C4-2B (cell line): Measurements from ENCODE around the gene PBX1.
"Not testable (repeated sequence)": the region's sequence is repeated elsewhere in the genome, so short reads cannot be mapped to it uniquely, and the experiment has no call there.

Source experiments
- H3K27ac ChIP-seq: fragments of 450-650 bp; 2 replicates; pipeline ENCODE4 v1.5.1; 2017
- ZFX ChIP-seq: fragments of 450-650 bp; IDR thresholded peaks from 2 replicates; pipeline ENCODE4 v1.6.1; 2017
- TF ChIP-seq, protein P1 (sequence below): fragments of 450-650 bp; conservative IDR thresholded peaks from 2 replicates; pipeline ENCODE4 v1.5.1; 2017; ENCODE audit warnings: mild to moderate bottlenecking

Gene PBX1

DNA sequence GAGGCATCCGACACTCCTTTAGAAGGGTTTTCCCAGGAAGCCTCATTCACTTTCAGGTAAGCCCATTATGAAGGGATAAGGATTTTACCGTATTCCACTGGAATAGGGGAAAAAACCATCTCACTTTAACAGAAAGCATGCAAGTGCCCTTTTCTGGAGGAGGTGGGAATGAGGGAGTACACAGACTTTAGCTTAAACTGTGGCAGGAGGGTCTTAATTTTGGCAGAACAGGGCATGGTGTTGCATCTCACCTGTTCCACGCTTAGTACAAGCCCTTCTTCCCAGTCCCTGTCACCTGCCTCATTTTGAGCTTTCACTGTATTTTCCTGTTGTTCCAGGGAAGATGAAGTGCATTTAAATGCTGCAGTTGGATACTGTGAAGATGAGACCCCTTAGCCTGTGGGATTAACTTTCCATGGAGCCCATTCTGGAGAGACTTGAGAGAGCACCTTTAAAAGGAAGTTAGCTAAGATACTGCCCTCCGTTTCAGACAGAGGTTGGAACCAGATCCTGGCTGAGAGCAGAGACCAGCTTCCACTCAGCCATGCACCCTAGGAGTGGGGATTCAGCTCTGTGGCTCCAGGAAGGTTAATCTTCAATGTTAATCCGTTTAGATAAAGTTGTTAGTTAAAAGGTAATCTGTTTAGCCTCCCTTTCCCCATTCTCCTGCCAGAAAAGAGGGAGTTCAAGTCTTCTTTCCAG lies 42.6 kb downstream of the PBX1 start:
- peak overlapping the region; percentile 59 for H3K27ac ChIP-seq
- TF ChIP-seq, protein P1, sequence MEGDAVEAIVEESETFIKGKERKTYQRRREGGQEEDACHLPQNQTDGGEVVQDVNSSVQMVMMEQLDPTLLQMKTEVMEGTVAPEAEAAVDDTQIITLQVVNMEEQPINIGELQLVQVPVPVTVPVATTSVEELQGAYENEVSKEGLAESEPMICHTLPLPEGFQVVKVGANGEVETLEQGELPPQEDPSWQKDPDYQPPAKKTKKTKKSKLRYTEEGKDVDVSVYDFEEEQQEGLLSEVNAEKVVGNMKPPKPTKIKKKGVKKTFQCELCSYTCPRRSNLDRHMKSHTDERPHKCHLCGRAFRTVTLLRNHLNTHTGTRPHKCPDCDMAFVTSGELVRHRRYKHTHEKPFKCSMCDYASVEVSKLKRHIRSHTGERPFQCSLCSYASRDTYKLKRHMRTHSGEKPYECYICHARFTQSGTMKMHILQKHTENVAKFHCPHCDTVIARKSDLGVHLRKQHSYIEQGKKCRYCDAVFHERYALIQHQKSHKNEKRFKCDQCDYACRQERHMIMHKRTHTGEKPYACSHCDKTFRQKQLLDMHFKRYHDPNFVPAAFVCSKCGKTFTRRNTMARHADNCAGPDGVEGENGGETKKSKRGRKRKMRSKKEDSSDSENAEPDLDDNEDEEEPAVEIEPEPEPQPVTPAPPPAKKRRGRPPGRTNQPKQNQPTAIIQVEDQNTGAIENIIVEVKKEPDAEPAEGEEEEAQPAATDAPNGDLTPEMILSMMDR: no peak
- TF ChIP-seq ZFX: no peak

- TF ChIP-seq, protein P1: no peak
- TF ChIP-seq ZFX: no peak
- H3K27ac ChIP-seq: peak overlapping the region; percentile 59
Measured at GRCh38 chr1:164602101-164602422, 43.1 kb downstream of the PBX1 start.

DNA sequence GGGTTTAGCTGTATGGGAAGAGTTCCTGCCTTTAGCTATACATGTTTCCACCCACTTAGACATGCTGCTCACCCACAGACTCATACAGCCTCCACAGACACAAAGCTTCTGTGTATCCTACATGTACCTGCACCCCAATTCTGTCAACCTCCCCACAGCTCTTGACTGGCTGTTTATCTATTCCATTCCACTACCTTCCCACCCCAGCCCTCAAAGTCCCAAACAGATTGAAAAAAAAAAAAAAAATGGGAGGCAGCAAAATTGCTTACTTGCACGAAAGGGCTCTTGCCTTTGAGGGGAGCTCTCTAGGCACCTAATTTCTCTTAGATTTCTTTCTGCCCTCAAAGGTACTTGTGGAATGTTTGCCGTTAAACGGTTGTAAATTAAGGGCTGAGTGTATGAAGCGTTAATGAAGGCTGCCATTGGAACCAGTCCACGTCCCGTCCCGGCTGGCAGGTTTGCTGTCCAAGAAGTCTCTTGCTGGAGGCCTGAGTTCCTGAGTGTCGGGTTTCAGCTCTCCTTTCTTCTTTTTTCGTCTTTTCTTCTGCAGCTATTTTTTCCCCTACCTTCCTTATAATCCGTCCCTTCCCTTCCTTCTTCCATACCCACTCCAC lies 43.6 kb downstream of the PBX1 start:
- TF ChIP-seq, protein P1: no peak
- no peak for TF ChIP-seq ZFX
- peak overlapping the region; percentile 59 for H3K27ac ChIP-seq

DNA sequence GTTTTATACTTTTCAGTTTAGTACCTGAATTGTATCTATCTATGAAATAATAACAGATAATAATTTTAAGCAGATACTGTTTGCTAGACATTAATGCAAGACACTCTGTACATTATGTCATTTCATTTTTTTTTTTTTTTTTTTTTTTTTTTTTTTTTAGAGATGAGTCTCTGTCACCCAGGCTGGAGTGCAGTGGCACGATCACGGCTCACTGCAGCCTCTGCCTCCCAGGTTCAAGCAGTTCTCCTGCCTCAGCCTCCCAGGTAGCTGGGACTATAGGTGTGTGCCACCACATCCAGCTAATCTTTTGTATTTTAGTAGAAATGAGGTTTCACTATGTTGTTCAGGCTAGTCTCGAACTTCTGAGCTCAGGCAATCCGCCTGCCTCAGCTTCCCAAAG lies 44.8 kb downstream of the PBX1 start:
- not testable (repeated sequence) for H3K27ac ChIP-seq

DNA sequence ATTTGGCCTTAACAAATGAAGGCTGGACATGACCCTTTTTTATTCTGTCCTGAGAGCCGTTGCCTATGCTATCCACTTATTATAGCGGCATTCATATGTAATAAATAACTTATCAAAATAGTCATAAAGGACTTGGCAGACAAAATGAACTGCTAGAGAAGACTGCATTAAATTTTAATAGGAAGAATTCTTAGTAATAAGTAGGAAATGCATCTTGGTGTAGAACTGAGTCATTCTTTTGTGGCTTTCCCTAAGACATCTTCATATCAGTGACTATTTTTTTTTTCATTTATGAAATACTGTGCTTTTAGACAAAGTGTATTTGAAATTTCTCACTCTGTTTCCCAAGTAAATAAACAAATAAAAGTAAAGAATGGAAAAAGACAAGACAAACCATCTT lies 45.6 kb downstream of the PBX1 start:
- TF ChIP-seq, protein P1: no peak
- TF ChIP-seq ZFX: no peak
- H3K27ac ChIP-seq: no peak overlapping the region

DNA sequence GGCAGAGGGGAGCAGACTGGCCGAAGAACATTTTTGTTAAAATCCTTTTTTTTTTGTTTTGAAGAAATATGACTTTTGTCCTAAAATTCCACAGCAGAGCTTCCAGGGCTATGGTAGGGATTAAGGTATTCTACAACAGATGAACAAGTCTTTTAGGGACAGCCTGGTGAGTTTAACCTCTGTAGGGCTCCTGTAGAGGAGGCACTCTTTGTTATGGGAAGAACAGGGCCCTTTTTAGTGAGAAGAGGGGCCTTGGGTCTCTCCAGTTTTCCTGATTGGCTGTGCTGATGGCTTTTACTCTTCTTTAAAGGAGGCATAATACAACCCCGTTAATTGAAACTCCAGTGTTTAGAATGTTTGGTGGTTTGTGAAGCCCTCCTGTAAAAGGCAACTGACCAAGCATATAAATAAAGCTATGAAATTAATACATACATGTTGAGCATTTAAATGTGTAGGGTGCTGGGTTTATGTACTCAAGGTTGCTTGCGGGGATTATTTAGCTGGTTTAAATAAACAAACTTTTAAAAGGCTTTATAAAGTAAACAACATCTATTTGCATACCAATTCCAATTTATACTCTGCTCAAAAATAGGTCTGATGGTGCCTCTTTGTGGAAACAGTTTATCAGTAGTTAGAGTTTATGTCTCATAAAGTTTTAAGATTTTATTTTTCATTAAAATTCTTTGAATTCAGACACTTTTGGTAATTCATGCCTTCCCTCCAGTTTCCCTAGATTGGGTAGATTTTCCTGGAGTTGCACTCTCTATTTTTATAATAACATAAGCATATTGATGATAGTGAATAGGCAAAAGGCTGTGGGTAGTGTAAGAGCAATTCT lies 46.5 kb downstream of the PBX1 start:
- no peak for TF ChIP-seq ZFX
- TF ChIP-seq, protein P1: peak; percentile 43
- H3K27ac ChIP-seq: no peak overlapping the region

- H3K27ac ChIP-seq: no peak overlapping the region
- TF ChIP-seq ZFX: no peak
- TF ChIP-seq, protein P1: no peak
Measured at GRCh38 chr1:164607351-164607750, 48.4 kb downstream of the PBX1 start.
